ENCODE results near the gene PRR14.

PRR14 gene

DNA sequence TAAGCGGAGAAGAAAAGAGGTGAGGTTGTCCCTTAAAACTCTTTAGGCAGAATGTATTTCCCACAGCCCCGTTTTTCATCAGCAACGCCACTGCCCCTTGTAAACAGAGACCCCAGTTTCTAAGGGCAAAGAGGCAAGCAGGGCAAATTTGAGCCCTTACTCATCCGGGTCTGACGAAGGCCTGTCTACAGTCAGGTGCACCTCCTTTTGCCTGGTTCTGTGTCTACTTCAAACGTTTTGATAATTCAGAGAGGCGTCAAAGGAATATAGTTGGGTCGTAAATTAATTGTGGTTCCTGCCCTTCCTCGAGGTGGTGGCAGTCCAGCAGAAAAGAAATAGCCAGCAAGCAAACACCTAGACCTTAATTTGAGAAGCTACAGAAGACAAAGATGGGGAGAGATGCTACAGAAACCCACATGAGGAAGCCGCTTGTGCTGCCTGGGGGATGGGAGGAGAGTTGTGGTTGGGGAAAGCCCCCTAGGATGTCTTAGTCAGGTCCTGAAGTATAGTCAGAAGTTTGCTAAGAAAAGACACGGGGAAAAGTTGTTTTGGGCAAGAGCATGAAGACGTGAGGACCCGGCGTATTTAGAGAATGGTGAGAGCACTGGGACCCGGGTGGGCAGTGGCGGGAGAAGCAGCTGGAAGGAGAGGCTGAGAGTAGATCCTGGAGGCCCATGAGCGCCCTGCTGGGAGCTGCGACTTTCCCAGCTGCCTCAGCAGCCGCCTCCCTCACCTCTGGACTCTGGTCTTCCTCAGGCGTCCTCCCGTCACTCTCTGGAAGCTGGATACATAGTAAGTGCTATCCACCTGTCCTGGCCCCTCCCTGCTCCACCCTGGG, 9.9 kb downstream of the PRR14 start:
- DNase-seq, result no peak

DNA sequence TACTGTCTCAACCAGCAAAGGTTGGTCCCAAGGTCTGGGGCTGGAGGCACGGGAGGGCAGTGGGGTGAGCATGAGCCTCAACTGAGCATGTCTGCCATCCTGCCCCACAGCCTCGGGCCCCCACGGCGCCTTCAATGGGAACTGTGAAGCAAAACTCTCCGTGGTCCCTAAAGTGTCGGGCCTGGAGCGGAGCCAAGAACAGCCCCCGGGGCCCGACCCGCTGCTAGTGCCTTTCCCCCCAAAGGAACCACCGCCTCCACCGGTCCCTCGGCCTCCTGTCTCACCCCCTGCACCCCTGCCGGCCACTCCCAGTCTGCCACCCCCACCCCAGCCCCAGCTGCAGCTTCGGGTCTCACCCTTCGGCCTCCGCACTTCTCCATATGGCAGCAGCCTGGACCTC, 11.7 kb downstream of the PRR14 start:
- no peak for DNase-seq

DNA sequence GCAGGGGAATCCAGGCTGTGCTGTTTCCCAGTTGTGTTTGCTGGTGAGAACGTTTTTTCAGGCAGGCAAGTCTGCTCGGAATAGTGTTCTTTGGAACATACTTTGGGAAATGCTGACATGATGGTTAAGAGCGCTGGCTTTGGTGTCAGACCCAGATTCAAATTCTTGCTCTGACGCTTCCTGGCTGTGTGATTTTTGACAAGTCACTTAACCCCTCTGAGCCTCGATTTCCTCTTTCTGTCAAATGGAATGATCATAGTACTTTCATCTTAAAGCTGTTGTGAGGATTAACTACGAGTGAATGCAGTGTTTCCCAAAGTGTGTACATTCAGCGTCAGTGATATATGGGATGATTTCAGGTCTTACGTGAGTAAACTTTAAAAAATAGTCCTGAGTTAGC, 12.3 kb downstream of the PRR14 start:
- DNase-seq, result no peak

DNA sequence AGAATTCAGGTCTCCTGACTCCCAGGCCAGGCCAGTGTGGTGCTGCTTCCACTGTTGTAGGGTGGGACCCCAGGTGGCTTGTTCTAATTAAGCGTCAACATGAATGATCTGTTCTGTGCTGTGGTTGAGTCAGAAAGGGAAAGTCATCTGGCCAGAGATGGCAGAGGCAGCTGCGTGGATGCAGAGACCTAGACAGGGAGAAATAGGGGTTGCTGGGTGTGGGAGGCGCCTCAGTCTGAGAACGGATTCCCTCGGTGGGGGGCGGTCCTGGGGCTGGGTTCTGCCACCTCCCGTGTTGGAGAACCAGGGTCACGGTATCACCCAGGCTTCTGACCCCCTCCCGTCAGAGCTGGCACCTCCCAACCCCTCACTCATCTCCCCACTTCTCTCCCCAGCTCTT, 13.1 kb downstream of the PRR14 start:
- no peak for DNase-seq

DNA sequence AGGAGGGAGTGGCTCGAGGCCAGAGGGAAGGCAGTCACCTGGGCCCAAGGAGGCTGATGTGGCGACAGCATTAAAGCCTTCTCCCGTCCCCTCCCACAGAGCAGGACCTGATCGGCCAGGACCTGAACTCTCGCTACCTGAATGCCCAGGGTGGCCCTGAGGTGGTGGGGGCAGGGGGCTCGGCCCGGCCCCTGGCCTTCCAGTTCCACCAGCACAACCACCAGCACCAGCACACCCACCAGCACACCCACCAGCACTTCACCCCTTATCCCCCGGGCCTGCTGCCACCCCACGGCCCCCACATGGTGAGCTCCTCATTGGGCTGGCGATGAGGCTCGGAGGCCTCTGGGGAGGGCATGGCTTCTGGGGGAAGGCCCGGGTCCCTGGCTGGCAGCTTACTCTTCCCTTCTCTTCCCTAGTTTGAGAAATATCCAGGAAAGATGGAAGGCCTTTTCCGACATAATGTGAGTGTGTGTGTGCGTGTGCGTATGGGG, 13.9 kb downstream of the PRR14 start:
- DNase-seq, result no peak

DNA sequence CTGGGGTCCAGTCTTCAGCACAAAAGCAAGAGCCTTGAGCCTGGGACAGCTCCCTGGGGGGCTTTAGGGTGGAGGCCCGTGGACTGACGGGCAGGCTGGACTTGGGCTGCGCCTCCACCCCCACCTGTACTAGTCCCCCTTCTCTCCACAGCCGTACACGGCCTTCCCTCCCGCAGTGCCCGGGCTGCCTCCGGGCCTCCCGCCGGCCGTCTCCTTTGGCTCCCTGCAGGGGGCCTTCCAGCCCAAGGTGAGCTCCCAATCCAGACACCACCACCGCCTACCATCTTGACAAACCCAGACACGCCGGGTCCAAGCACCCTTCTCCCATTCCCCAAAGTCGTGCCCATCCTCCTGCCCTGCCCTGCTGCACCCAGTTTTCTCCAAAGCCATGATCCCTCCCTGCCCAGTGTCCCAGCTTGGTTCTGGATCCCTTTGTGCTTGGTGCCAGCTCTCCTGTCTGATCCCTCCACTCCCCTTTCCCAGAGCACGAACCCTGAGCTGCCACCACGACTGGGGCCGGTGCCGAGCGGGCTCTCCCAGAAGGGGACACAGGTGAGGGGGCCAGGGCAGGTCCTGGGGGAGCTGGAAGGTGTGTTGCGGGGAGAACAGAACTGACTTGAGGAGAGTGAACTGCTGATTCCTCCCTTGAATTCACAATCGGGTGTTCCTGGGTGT, 14.5 kb downstream of the PRR14 start:
- DNase-seq, result no peak

DNA sequence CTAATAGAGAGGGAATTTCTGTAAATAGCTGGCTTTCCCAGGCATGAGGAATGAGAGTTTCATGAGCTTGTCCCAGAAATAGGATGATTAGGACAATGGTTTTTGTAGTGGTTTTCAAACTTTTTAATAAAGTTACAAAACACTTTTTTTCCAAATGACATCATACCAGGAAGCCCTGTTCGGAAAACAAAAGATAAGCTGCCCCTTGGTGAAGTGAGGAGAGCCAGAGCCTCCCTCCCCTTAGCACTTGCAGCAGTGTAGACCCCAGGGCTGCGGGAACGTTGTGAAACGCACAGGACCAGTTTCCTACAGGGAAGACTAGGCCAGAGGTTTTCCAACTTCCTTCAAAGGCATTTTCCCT, 15.1 kb downstream of the PRR14 start:
- DNase-seq, result no peak

DNA sequence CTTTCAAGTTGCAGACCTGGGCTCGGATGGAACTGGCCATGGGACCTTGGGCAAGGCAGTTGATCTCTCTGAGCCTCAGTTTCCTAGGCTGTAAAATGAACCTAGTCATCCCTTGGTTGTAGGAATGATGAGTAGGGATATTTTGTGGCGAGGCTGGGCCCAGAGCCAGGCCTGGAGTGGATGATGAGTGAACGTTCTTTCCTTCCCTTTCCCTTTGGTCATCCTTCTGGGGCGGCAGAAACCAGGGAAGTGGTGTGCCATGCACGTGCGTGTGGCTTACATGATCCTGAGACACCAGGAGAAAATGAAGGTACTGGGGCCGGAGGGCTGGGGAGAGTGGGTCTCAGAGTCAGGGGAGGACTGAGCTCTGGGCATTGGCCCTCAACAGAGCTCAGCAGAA, 15.9 kb downstream of the PRR14 start:
- DNase-seq, result no peak

DNA sequence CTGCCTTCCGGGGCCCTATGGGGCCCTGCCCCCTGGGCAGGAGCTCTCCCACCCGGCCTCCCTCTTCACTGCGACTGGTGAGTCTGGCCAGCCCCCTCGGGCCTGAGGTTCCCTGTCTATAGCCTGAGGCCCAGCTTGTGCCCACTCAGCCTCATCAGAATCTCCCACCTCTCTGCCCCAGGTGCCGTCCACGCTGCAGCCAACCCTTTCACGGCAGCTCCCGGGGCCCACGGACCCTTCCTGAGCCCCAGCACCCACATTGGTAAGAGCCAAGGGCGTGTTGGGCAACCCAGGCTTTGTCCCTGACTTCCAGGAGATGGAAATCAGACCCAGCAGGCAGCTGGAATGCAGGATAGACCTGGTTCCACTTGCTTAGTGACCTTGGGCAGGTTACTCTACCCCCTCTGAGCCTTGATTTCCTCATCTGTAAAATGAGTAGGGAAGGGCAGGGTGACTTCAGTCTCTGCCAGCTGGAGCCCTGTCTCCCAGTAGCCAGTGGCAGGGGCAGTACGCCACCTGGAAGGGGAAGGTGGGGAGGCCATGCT, 16.7 kb downstream of the PRR14 start:
- DNase-seq, result no peak

DNA sequence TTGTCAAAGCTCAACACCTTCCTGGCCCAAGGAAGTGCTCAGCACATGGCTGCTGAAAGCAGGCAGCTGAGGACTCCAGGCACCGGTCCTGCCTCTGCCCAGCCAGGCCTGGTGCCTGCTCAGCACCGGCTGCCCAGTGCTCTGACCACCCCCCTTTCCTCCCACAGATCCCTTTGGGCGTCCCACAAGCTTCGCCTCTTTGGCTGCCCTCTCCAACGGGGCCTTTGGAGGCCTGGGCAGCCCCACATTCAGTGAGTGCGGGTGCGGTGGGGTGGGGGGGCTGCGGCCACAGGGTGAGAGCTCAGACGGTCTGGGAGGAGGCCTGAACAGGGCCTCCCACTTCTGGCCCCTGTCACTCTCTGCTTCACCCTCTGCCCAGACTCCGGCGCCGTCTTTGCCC, 17.6 kb downstream of the PRR14 start:
- DNase-seq, result no peak

DNA sequence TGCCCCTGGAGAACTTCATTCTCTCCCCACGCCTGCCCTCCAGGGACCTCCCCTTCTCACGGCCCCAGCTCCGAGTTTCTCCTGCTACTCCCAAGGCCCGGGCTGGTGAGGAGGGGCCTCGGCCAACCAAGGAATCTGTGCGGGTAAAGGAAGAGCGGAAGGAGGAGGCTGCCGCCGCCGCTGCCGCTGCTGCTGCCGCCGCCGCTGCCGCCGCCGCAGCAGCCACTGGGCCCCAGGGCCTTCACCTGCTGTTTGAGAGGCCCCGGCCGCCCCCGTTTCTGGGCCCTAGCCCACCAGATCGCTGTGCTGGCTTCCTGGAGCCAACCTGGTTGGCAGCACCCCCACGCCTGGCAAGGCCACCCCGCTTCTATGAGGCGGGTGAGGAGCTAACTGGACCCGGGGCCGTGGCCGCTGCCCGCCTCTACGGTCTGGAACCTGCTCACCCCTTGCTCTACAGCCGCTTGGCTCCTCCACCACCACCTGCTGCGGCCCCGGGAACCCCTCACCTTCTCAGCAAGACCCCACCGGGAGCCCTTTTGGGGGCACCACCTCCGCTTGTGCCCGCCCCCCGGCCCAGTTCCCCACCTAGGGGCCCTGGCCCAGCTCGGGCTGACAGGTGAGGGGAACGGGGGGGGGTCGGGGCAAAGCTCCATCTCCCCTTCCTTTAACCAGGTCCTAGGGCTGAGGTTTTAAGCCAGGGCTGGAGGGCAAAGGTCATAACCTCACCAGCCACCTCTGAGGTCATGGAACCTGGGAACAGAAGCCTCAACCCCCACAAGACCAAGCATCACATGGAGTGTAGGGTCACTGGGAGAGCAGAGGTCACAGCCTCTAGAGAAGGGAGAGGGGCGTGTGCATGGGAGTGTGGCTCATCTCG, 18.5 kb downstream of the PRR14 start:
- no peak for DNase-seq

DNA sequence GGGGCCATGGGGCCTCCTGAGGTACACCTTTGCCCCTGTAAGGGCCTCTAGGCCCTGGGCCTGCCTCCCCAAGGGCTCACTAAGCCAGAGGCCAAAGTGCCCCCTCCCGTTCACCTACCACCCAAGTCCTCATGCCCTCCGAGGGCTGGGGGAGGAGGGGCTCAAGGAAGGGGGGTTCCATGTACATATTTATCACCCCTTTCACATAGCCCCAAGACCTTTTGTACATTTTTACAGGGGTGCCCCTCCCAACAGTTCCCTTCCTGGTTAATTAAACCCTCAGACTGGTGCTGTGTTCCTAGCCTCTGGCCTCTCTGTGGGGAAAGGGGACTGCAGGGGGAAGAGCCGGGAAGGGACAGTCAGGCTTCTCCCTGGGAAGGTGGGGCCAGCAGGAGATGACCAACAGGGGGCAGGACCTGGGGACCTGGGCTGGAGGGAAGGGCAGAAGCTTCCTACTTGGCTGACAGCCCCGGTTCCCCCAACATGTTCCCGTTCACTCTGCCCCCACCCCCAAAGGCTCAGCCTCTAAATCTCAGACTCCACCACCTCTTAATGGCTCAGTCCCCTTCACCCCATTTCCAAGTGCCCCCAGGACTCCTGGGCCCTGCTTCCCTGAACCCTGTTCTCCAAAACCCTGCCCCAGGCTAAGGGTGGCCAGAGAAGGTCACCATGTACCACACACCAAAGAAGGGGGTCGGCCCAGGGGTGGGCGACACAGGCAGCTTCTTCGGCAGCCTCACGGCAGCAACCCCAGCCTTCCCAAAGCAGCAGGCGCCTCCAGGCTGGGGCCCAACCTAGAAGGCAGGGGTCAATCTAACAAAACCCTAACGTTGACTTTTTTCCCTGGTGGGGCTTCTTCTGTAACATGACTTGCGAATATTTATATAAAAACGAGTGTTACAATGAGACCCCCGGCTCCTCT, 19.4 kb downstream of the PRR14 start:
- no peak for DNase-seq

DNA sequence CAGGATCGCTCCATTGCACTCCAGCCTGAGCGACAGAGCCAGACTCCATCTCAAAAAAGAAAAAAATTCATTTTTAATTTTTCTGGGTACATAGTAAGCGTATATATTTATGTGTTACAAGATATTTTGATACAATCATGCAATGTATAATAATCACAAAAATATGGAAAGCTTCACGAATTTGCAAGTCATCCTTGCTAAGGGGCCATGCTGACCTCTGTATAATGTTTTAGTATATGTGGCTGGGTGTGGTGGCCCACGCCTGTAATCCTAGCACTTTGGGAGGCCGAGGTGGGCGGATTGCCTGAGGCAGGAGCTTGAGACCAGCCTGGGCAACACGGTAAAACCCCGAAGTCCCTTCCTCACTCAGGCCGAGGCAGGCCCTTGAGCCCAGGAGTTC, 24.4 kb downstream of the PRR14 start:
- no peak for DNase-seq

DNA sequence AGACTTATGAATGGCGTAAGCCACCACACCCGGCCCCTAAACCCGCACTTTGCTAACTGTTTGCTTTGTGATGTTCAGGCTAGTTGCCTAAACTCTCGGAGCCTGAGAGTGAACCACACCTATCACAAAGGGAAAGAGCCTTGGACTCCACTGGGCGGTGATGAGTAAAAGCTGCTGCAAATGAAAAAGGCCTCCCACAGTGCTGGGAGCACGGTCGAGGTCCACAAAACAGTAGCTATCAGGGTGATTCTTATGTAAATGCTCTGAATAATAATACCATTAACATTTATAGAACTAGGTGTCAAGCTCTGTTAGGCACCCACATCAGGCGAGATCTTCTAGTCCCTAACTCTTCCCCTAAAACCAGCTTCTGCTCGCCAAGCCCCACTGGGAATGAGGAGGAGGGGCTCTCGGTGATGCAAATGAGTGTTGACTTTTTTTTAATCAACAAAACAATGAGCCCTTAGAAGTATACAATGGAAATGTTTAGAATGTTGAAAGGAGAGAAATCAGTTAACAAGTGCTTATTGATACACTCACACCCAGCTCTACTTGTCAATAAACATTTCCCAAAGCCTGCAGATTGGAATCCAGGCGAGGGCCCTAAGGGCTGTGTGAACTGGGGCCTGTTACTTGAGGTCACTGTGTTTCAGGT, 27.3 kb downstream of the PRR14 start:
- no peak for DNase-seq

DNA sequence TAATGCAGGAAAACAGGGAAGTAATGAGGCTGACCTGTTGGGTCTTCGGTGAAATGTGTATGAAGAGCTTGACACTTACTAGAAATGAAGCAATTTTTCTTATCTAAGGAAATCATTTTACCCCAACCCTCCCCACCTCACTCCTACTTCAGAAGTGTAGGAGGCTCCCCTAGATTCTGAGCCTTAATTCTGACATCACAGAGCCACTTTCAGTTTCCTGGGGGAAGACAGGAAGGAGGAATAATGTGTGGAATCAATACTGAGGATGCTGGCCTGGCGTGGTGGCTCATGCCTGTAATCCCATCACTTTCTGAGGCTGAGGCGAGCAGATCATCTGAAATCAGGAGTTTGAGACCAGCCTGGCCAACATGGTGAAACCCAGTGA, 27.8 kb downstream of the PRR14 start:
- DNase-seq, result no peak

DNA sequence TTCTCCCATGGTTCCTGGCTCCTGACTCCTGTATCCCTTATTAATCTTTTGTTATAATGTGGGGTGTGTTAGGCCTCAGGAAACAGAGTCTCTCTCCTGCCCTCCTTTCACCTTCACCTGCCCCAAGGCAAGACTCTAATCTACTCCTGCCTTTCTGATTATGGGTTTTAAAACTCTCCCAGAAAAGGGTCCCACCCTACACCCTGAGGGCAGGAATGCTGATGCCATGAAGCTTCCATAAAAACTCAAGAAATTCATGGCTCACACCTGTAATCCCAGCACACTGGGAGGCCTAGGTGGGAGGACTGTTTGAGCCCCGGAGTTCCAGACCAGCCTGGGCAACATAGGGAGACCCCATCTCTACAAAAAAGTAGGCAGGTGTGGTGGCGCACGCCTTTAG, 29.6 kb downstream of the PRR14 start:
- no peak for DNase-seq

DNA sequence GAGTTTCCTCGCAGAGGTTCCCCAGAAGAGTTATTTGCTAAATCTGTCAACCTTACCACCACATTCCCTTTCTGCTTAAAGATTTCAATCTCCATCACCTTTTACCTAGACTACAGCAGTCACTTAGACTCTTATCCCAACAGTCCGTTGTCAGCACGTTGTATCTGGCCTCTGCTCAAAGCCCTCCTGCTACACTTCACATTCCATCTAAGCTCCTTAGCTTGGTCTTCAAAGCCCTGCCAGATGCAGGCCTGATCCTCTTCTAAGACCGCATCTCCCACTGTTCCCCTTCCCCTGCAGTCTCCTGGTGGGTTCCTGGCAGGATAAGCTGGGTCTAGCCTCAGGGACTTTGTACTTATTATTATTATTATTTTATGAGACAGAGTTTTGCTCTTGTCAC, 37.9 kb downstream of the PRR14 start:
- no peak for DNase-seq

DNA sequence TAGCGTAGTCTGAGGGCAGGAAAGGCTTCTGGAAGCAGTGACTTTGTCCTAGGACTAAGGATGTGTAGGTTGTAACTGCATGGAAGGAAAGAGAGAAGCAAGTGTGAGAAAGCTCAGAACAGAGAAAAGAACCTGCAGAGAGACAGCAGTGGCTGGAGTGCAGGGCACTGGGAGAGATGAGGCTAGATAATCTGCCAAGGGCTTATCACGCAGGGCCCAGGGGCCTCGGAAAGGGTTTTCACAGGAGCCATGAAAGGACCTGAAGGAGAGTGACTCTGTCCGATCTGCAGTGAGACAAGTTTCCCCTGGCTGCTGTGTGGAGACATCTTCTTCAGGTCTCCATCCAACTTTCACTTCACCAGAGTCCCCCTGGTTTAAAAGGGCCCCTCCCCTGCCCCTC, 41.1 kb downstream of the PRR14 start:
- DNase-seq, result no peak

DNA sequence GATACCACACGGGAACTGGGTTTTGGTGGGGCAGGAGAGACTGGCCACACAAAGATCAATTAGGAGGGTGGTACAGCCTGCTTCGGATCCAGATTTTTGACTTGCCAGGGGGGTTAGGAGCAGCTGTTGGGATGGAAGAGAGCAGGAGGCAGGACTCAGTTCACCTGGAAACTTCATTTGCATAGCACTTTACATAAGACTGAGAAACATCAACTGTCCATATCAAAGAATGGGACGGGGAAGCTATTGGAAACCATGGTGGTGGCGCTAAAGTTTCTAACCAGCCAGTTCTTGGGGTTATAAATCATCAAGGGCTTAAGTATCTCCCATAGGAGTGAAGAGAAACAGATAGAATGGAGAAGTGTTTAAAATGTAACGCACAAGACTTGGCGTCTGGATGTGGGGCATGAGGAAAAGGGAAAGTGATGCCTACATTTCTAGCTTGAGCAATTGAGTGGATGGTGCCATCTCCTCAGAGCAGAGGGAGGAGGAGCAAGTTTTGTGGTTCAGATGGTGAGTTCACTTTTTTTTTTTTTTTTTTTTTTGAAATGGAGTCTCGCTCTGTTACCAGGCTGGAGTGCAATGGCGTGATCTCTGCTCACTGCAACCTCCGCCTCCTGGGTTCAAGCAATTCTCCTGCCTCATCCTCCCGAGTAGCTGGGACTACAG, 41.8 kb downstream of the PRR14 start:
- no peak for DNase-seq

DNA sequence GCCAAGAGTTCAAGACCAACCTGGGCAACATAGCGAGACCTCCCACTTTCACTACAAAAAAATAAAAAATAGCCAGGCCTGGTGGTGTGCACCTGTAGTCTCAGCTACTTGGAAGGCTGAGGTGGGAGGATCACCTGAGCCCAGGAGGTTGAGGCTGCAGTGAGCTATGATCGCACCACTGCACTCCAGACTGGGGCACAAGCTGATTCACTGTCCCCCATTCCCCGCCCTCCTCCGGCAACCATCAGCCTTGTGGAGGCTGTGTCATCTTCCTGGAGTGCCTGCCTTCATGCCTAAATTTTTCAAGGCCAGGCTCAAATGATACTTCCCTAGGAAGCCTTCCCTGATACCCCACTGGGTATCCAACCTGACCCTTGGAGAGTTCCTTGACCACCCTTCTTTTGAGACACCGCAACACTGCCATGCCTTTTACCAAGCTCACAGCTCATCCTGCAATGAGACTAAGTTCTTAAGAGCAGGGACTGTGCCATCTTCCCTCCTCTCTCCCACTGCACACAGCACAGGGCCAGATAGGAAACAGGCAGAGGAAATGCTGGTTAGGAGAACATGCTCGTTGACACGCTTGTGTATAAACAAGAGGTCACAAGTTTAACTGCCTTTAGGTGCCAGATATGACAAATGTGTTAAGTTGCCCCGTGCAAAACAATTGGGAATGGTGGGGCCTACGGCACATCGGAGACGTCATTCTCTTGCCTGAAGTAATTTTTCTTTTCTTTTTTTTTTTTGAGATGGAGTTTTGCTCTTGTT, 44.4 kb downstream of the PRR14 start:
- no peak for DNase-seq
